Epithelial cell of proximal tubule (primary cell): ENCODE data around the gene SRGAP3. TPM values are rescaled to one million over a fixed set of nuclear protein-coding genes. Genes with fewer than 3 reads are reported as not detected.

Source experiments
- DNase-seq: peaks from one replicate; pipeline ENCODE4 v3.0.0-alpha.2; 2011; ENCODE audit warnings: low read depth
- H3K4me3 ChIP-seq: 2 replicates; pipeline ENCODE4 v1.5.1; 2011; ENCODE audit warnings: low read depth, mild to moderate bottlenecking, low read length
- CTCF ChIP-seq: conservative IDR thresholded peaks from 2 replicates; pipeline ENCODE4 v1.5.1; 2012; ENCODE audit warnings: low read depth, mild to moderate bottlenecking, low read length
- total RNA-seq: library from RNA; depleted of rRNA; stranded (reverse); fragments of >200 nt; gene quantifications from 2 replicates; pipeline ENCODE4 v1.2.3, GENCODE V29; 2015

The SRGAP3 gene
- total RNA-seq, 1 donor from 2014 or later: 3.4 TPM

- no peak overlapping the region for H3K4me3 ChIP-seq
- DNase-seq: no peak
- TF ChIP-seq CTCF: no peak
These were observed 283.2 kb downstream of the SRGAP3 start for GRCh38 chr3:8966150-8966819.

- TF ChIP-seq CTCF: no peak
- no peak for DNase-seq
- H3K4me3 ChIP-seq: no peak overlapping the region
These were observed 284.7 kb downstream of the SRGAP3 start for GRCh38 chr3:8964436-8965370.

- H3K4me3 ChIP-seq: peak within 1 kb of the TSS; percentile 83
- TF ChIP-seq CTCF: no peak
- DNase-seq: peak; percentile 42
These were observed 286.2 kb downstream of the SRGAP3 start, which contains the start of gene RAD18 for GRCh38 chr3:8963137-8963853. Gene RAD18, minus strand, starts transcription at chr3:8963472. Its CDS starts 87 bp downstream, at chr3:8963385.

- no peak for DNase-seq
These were observed 287.1 kb downstream of the SRGAP3 start for GRCh38 chr3:8962226-8962861.

GRCh38 chr3:8959668-8960067, 289.8 kb downstream of the SRGAP3 start:
- no peak for TF ChIP-seq CTCF
- no peak for DNase-seq
- H3K4me3 ChIP-seq: no peak overlapping the region

More at GRCh38 chr3:8962226-8962861, 287.1 kb downstream of the SRGAP3 start:
- TF ChIP-seq CTCF: no peak
- peak overlapping the region; percentile 83 for H3K4me3 ChIP-seq
